Body of pancreas (tissue), 4 donors: Measurements from ENCODE around the gene SH3TC1.
A peak's percentile ranks its signal among the peaks of the same experiment; 100 is the strongest.

Source experiments
- CTCF ChIP-seq, 7 experiments: fragments of 450-650 bp in 4 of 7; fragments of 200-600 bp in 3 of 7; sonication (generic) in 3 of 7; IDR thresholded peaks; one replicate each; pipeline ENCODE4 v1.5.1; 2016 to 2019; ENCODE audit warnings: antibody characterized with exemption in 7 of 7
- POLR2A ChIP-seq, 3 donors: fragments of 450-650 bp; IDR thresholded peaks; one replicate each; pipeline ENCODE4 v1.6.1; 2016; ENCODE audit warnings: antibody characterized with exemption in 3 of 3, mild to moderate bottlenecking in 2 of 3

GRCh38 chr4:8267077-8267476, 68.0 kb downstream of the SH3TC1 start:
- TF ChIP-seq CTCF (IDR thresholded peaks at IDR 0.05) (peak; percentile 46 to 64 (median 60)), POLR2A (IDR thresholded peaks at IDR 0.05) (no peak)
